ENCODE results near the gene CLASRP. TPM values are rescaled to one million over a fixed set of nuclear protein-coding genes. Genes with fewer than 3 reads are reported as not detected.

Gene CLASRP
- total and polyA plus RNA-seq, 9 of the 15 experiments (the other 6 are each of a cell fraction or from before 2014, with no cell fraction given): 0.94 to 86.3 (median 44.0) TPM

DNA sequence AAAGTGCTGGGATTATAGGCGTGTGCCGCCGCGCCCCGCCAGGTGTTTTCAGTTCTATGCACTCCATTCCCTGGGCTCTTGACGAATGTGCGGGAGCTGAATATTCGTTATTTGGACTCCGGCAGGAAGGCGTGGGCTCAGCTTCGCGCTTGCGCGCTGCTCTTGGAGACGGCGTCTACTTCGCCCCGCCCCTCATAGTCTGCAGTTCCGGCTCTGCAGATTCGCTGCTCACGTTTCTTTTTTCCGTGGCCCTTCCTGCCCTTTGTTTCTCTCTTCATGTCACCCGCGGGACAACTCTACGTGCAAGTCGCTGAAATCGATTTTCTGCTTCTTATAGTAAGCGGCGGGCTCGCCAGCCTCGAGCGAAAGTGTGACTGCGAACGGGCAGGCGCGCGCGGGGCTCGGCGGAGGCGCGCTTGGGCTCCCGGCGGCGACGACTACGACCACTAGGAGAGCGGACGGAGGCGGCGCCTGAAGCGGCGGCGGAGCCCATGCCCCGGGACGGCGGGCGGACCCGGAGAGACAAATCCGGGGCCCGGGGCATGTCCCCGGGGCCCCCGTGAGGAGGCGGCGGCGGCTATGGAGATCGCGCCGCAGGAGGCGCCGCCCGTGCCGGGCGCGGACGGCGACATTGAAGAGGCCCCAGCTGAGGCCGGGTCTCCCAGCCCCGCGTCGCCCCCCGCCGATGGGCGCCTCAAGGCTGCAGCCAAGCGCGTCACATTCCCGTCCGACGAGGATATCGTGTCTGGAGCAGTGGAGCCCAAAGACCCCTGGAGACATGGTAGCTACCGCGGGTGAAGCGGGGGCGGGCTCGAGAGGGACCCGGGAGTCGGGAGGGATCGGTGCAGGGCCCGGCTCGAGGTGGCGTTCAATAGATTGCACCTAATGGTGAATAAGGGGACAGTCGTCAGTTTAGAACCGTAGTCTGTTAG, 54.2 kb downstream of the CLASRP start, which contains the start of gene PPP1R37 (continued):
- TF ChIP-seq MEF2D (tag; conservative IDR thresholded peaks at IDR 0.05; ENCODE audit: low read depth) (0 out of 2 replicates have a peak, but pooled peaks have one; percentile 37), PCBP1 (IDR thresholded peaks at IDR 0.05; ENCODE audit: low read depth, low read length, poor library complexity, severe bottlenecking) (peak; percentile 65), FOXP4 (CRISPR knock-in tag; IDR thresholded peaks at IDR 0.05; ENCODE audit: borderline replicate concordance) (peak; percentile 44; the same call in 1 of the 2 replicates), PYGO2 (tag; IDR thresholded peaks at IDR 0.05) (no peak), CREM (IDR thresholded peaks at IDR 0.05; ENCODE audit: low read depth) (peak; percentile 81), TFAM (CRISPR knock-in tag; conservative IDR thresholded peaks at IDR 0.05) (no peak), TEAD2 (tag; IDR thresholded peaks at IDR 0.05) (no peak), ZNF12 (CRISPR knock-in tag; IDR thresholded peaks at IDR 0.05) (no peak), ZNF76 (CRISPR knock-in tag; IDR thresholded peaks at IDR 0.05; ENCODE audit: borderline replicate concordance) (no peak), ZBTB33 (CRISPR knock-in tag; IDR thresholded peaks at IDR 0.05) (no peak), RFX7 (CRISPR knock-in tag; IDR thresholded peaks at IDR 0.05) (no peak), ZNF224 (CRISPR knock-in tag; IDR thresholded peaks at IDR 0.05) (no peak), KLF16 (IDR thresholded peaks at IDR 0.05) (no peak), ZBTB12 (CRISPR knock-in tag; IDR thresholded peaks at IDR 0.05) (0 out of 2 replicates have a peak, but pooled peaks have one; percentile 52), FOXA3 (CRISPR knock-in tag; conservative IDR thresholded peaks at IDR 0.05 in 1 of 2, IDR thresholded peaks at IDR 0.05 in 1 of 2) (no peak; a peak in 1 of 4 replicates), TBP (optimal IDR thresholded peaks at IDR 0.05; ENCODE audit: low read depth, low read length) (no peak), OTX1 (CRISPR knock-in tag; IDR thresholded peaks at IDR 0.05) (no peak), IFI16 (CRISPR knock-in tag; IDR thresholded peaks at IDR 0.05) (no peak), ZNF282 (CRISPR knock-in tag; IDR thresholded peaks at IDR 0.05) (no peak)
- TF ChIP-seq, protein P1, sequence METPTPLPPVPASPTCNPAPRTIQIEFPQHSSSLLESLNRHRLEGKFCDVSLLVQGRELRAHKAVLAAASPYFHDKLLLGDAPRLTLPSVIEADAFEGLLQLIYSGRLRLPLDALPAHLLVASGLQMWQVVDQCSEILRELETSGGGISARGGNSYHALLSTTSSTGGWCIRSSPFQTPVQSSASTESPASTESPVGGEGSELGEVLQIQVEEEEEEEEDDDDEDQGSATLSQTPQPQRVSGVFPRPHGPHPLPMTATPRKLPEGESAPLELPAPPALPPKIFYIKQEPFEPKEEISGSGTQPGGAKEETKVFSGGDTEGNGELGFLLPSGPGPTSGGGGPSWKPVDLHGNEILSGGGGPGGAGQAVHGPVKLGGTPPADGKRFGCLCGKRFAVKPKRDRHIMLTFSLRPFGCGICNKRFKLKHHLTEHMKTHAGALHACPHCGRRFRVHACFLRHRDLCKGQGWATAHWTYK (CRISPR knock-in tag; IDR thresholded peaks at IDR 0.05): 0 out of 2 replicates have a peak, but pooled peaks have one; percentile 20
